ENCODE measurements around the gene SLC8A2. TPM values are rescaled to one million over a fixed set of nuclear protein-coding genes. Genes with fewer than 3 reads are reported as not detected.
A peak's percentile ranks its signal among the peaks of the same experiment; 100 is the strongest.

The SLC8A2 gene
- total and polyA plus RNA-seq, 2 of the 4 experiments (the other 2 are of a cell fraction): 0.05 TPM; not detected in 1

GRCh38 chr19:47514151-47514868, 42.6 kb upstream of the SLC8A2 start:
- Histone ChIP-seq H3K23ac (ENCODE audit: low read depth, low read length) (peak overlapping the region; percentile 80), H2BK5ac (ENCODE audit: low read depth, low read length, poor library complexity, severe bottlenecking) (peak overlapping the region; percentile 58), H3K4ac (ENCODE audit: low read depth, low read length) (peak overlapping the region; percentile 82), H3K4me3 (ENCODE audit: insufficient read depth, low read depth, low read length) (peak overlapping the region; percentile 87), H3K14ac (replicated peaks; ENCODE audit: low read depth, low read length) (peak overlapping the region; percentile 87), H3K4me1 (ENCODE audit: control insufficient read depth, insufficient read depth, low read length) (peaks cover 18% of the 10 kb centered on the region), H3K56ac (ENCODE audit: extremely low read depth, insufficient read depth, low read length) (peak overlapping the region; percentile 82), H3K27ac (ENCODE audit: insufficient read depth, low read length) (peak overlapping the region; percentile 90), H4K20me1 (ENCODE audit: insufficient read depth, low read length) (peaks cover 41% of the 10 kb centered on the region), H3K18ac (ENCODE audit: low read depth, low read length) (no peak overlapping the region; the same call in 1 of the 2 replicates), H2AFZ (replicated peaks; ENCODE audit: low read length, poor library complexity) (peak overlapping the region; percentile 92), H3K9ac (ENCODE audit: low read depth, low read length) (peak overlapping the region; percentile 97), H4K8ac (ENCODE audit: low read depth in 2 of 2, low read length in 2 of 2) (peak overlapping the region; percentile 73 to 88), H3K27me3 (ENCODE audit: control insufficient read depth, insufficient read depth, low read length) (peaks cover 2% of the 10 kb centered on the region; the same call in 1 of the 2 replicates), H2BK20ac (ENCODE audit: low read depth, low read length) (no peak overlapping the region), H2AK9ac (replicated peaks; ENCODE audit: low read depth, low read length, poor library complexity) (peak overlapping the region; percentile 94), H3K4me2 (ENCODE audit: low read depth, low read length) (peak overlapping the region; percentile 83), H2BK120ac (ENCODE audit: low read depth, low read length) (0 out of 2 replicates have a peak overlapping the region, but pooled peaks have one; percentile 22), H2AK5ac (ENCODE audit: low read depth, low read length) (peak overlapping the region; percentile 97), H3K79me1 (ENCODE audit: low read depth in 1 of 2, low read length in 2 of 2) (peaks cover 23 to 59% of the 10 kb centered on the region in 2 experiments), H4K5ac (ENCODE audit: low read depth, low read length) (peak overlapping the region; percentile 71), H4K91ac (ENCODE audit: insufficient read depth, low read depth, low read length) (peak overlapping the region; percentile 59), H3K9me1 (ENCODE audit: insufficient read depth, low read length) (peaks cover 21% of the 10 kb centered on the region), H3K36me3 (ENCODE audit: control insufficient read depth, insufficient read depth, low read length) (no peaks in the 10 kb centered on the region; the same call in 1 of the 2 replicates), H3K9me3 (ENCODE audit: control insufficient read depth, insufficient read depth, low read length) (no peaks in the 10 kb centered on the region), H2BK15ac (ENCODE audit: low read depth, low read length) (peak overlapping the region; percentile 49; the same call in 2 of the 3 replicates)
- intact Hi-C loops (cut with micrococcal nuclease) (loop anchor here (2.0 to 10.0 kb wide), 2 partner anchors 78 to 150 kb away; no protein-coding TSS in a partner anchor), in situ Hi-C loops (cut with MboI; ENCODE audit: low sequenced_read_pairs) (no loop called here), dilution Hi-C loops (cut with HindIII; ENCODE audit: low sequenced_read_pairs, unreplicated experiment) (no loop called here)
- POLR2A ChIA-PET (ENCODE audit: unreplicated experiment): interaction anchor here (1.0 kb wide), 1 partner anchor 96 kb away, joined by 4 read pairs; no protein-coding TSS in a partner anchor
- WGBS, 2 experiments (ENCODE audit: extremely low coverage in 2 of 2, insufficient read length in 1 of 2): 5% methylated on average over 35 of the region's 40 CpGs; no CpG with 5 or more reads in 1 of the 2 experiments
- CTCF ChIA-PET: interaction anchor here (1.5 kb wide), 1 partner anchor 85 kb away, joined by 8 read pairs; no protein-coding TSS in a partner anchor
- BruUV-seq (replicated peaks): no TSS peak
- TF ChIP-seq MAFK (IDR thresholded peaks at IDR 0.05; ENCODE audit: low read depth, low read length) (no peak), FOS (IDR thresholded peaks at IDR 0.05; ENCODE audit: low read depth, low read length) (no peak), MAZ (IDR thresholded peaks at IDR 0.05; ENCODE audit: borderline replicate concordance, low read depth, low read length) (no peak), BHLHE40 (IDR thresholded peaks at IDR 0.05; ENCODE audit: low read depth, low read length) (no peak), POLR2A (IDR thresholded peaks at IDR 0.05; ENCODE audit: low read depth, low read length) (no peak), USF2 (IDR thresholded peaks at IDR 0.05; ENCODE audit: low read depth, low read length) (no peak), MXI1 (IDR thresholded peaks at IDR 0.05; ENCODE audit: borderline replicate concordance, low read depth, low read length) (no peak), NFE2L2 (IDR thresholded peaks at IDR 0.05; ENCODE audit: low read depth, low read length) (no peak), RFX5 (IDR thresholded peaks at IDR 0.05; ENCODE audit: low read depth, low read length) (no peak), RCOR1 (IDR thresholded peaks at IDR 0.05; ENCODE audit: insufficient replicate concordance, low read length) (no peak), ELK1 (IDR thresholded peaks at IDR 0.05; ENCODE audit: borderline replicate concordance, low read depth, low read length) (no peak), CTCF (conservative IDR thresholded peaks at IDR 0.05; ENCODE audit: low read depth, low read length) (no peak), SMC3 (IDR thresholded peaks at IDR 0.05; ENCODE audit: low read depth, low read length) (no peak), RAD21 (IDR thresholded peaks at IDR 0.05; ENCODE audit: low read length) (no peak)
- DNase-seq (no peak), ATAC-seq (ENCODE audit: low read depth) (peak; percentile 1)

Data from IMR-90 (cell line).